Mammary microvascular endothelial cell (primary cell): ENCODE data around the gene SUB1. TPM values are rescaled to one million over a fixed set of nuclear protein-coding genes. Genes with fewer than 3 reads are reported as not detected.

Experiments
- total RNA-seq: library from RNA; depleted of rRNA; stranded (reverse); fragments of >200 nt; gene quantifications from 2 replicates; pipeline ENCODE4 v1.2.3, GENCODE V29; 2015

The SUB1 gene
- 237 and 257 TPM in 2 replicates for total RNA-seq

DNA sequence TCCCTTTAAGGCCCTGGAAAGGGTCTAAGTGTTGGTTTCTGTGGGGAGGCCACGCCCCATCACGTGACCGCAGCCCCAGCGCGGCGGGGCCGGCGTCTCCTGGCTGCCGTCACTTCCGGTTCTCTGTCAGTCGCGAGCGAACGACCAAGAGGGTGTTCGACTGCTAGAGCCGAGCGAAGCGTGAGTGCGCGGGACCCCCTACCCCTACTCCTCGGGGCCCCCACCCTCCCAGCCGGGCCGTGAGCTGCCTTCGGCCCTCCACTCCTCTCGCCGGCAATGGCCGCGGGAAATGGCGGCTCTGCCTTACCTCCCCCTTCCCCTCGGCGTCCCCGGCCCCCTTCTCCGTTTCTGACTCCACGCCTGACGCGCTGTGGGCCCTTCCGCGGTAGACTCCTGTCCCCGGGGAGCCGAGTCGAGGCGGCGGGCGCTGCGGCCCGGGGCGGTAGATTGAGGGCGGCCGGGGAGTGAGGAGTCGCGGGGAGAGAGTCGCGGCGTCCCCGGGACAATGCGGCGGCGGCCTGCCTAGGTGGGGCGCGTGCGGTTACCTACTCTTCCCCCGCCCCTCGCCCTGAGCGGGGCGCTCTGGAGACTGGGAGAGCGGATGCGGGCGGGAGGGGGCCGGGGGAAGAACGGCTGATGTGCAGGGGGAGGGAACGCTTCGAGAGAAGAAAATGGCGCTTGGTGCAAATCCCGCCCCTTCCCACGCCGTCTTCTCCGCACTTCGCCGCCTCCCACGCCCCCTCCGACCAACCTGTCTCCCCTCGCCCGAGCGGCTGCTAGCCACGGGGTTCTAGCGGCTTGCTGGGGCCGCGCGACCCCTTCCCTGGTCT, at the start of gene SUB1:
Gene SUB1 (plus strand): TSS at position 112 of the 830 bp plus-strand sequence. CDS start 2,956 bp downstream, outside the sequence.

Other genes starting within 250 kb of the SUB1 start
- gene ZFR, start 140.8 kb upstream of the SUB1 start, total RNA-seq, result 49.1 and 50.6 TPM in 2 replicates
- gene NPR3, start 125.8 kb downstream of the SUB1 start, total RNA-seq, result under 0.01 and 0.05 TPM in 2 replicates